ENCODE data around the gene CST6. TPM values are rescaled to one million over a fixed set of nuclear protein-coding genes. Genes with fewer than 3 reads are reported as not detected.

The CST6 gene
- total and polyA plus RNA-seq, 2 donors (not counting 3 experiments of a cell fraction or from before 2014, with no cell fraction given): 0.46 to 2.2 TPM

- Histone ChIP-seq H4K20me1 (replicated peaks; ENCODE audit: control insufficient read depth, extremely low read depth, insufficient read depth, low read length) (no peaks in the 10 kb centered on the region), H3K9ac (replicated peaks; ENCODE audit: extremely low read depth, insufficient read depth, low read length) (peak overlapping the region; percentile 88), H3K4me1 (ENCODE audit: control insufficient read depth, extremely low read depth, insufficient read depth, low read length) (peaks cover 14% of the 10 kb centered on the region), H3K9me1 (replicated peaks; ENCODE audit: control insufficient read depth, extremely low read depth, insufficient read depth, low read length) (no peaks in the 10 kb centered on the region), H2AFZ (ENCODE audit: low read depth, low read length) (peak overlapping the region; percentile 39), H3K27me3 (ENCODE audit: control insufficient read depth in 2 of 2, insufficient read depth in 2 of 2, low read length in 2 of 2) (peaks cover 2 to 3% of the 10 kb centered on the region in 2 experiments), H3K27ac (ENCODE audit: insufficient read depth, low read depth, low read length) (peak overlapping the region; percentile 58), H3K4me2 (ENCODE audit: insufficient read depth, low read length) (peak overlapping the region; percentile 50), H3K4me3 (replicated peaks in 1 of 3; ENCODE audit: insufficient read depth in 1 of 3, low read depth in 1 of 3, low read length in 3 of 3) (peak overlapping the region; percentile 41 to 67 (median 53)), H3K79me2 (ENCODE audit: control insufficient read depth, insufficient read depth, low read length) (peaks cover 28% of the 10 kb centered on the region), H3K9me3 (replicated peaks; ENCODE audit: control insufficient read depth, insufficient read depth, low read length) (no peaks in the 10 kb centered on the region), H3K36me3 (ENCODE audit: control insufficient read depth in 2 of 2, extremely low read depth in 1 of 2, insufficient read depth in 2 of 2, low read length in 2 of 2) (peaks cover 7 to 12% of the 10 kb centered on the region in 2 experiments)
- intact Hi-C loops (cut with micrococcal nuclease): loop anchor here (5.0 kb wide), 1 partner anchor 134 kb away; the partner anchor contains the start of genes C11orf68 and DRAP1
- BruUV-seq (replicated peaks): no TSS peak
- POLR2A ChIA-PET: interaction anchor here (0.7 to 1.1 kb wide), 2 partner anchors 49 to 67 kb away, joined by 3 to 4 read pairs; partner anchors contain the start of gene BANF1
- CTCF ChIA-PET: interaction anchor here (0.9 to 4.0 kb wide), 2 partner anchors 17 to 191 kb away, joined by 4 to 16 read pairs; partner anchors contain the start of gene MUS81
- DNase-seq (ENCODE audit: low read depth, low spot score) (no peak), FAIRE-seq (peak; percentile 26)
- TF ChIP-seq CTCF (IDR thresholded peaks at IDR 0.05; ENCODE audit: extremely low read depth in 1 of 2, insufficient read depth in 1 of 2, low read depth in 1 of 2, low read length in 2 of 2) (no peak), MAX (IDR thresholded peaks at IDR 0.05; ENCODE audit: insufficient read depth, insufficient read length) (no peak), MYC (IDR thresholded peaks at IDR 0.05; ENCODE audit: low read depth, low read length) (no peak)
- dilution Hi-C loops (cut with MboI; ENCODE audit: extremely low pct_ligation_motif_present, low sequenced_read_pairs): no loop called here
These were observed 39.6 kb downstream of the CST6 start for GRCh38 chr11:66051371-66051765.
